ENCODE results near the gene CSMD2.

Gene CSMD2

GRCh38 chr1:33849211-33849610 lies 315.8 kb downstream of the CSMD2 start:
- H3K27ac ChIP-seq, result no peak overlapping the region
- TF ChIP-seq CTCF (IDR thresholded peaks at IDR 0.05), result no peak
- no peak for DNase-seq (ENCODE audit: low spot score)

GRCh38 chr1:33848205-33848937 lies 316.7 kb downstream of the CSMD2 start:
- no peak for TF ChIP-seq CTCF (IDR thresholded peaks at IDR 0.05)
- DNase-seq (ENCODE audit: low spot score), result no peak
- Histone ChIP-seq H3K4me3 (no peak overlapping the region), H3K27ac (no peak overlapping the region)

More at GRCh38 chr1:33849211-33849610, 315.8 kb downstream of the CSMD2 start:
- H3K4me3 ChIP-seq, result no peak overlapping the region

GRCh38 chr1:33846861-33847260 lies 318.2 kb downstream of the CSMD2 start:
- DNase-seq (ENCODE audit: low spot score), result no peak
- Histone ChIP-seq H3K4me3 (no peak overlapping the region), H3K27ac (no peak overlapping the region)
- no peak for TF ChIP-seq CTCF (IDR thresholded peaks at IDR 0.05)

- H3K4me3 ChIP-seq, result no peak overlapping the region
- no peak overlapping the region for H3K27ac ChIP-seq
- no peak for DNase-seq (ENCODE audit: low spot score)
- TF ChIP-seq CTCF (IDR thresholded peaks at IDR 0.05), result no peak
Measured at GRCh38 chr1:33844166-33844565, 320.9 kb downstream of the CSMD2 start.

GRCh38 chr1:33842348-33842747 lies 322.7 kb downstream of the CSMD2 start:
- Histone ChIP-seq H3K27ac (no peak overlapping the region), H3K4me3 (no peak overlapping the region)
- DNase-seq (ENCODE audit: low spot score), result no peak
- TF ChIP-seq CTCF (IDR thresholded peaks at IDR 0.05), result no peak

GRCh38 chr1:33841494-33841893 lies 323.5 kb downstream of the CSMD2 start:
- no peak for TF ChIP-seq CTCF (IDR thresholded peaks at IDR 0.05)
- Histone ChIP-seq H3K4me3 (no peak overlapping the region), H3K27ac (no peak overlapping the region)
- no peak for DNase-seq (ENCODE audit: low spot score)

GRCh38 chr1:33837635-33838034 lies 327.4 kb downstream of the CSMD2 start:
- Histone ChIP-seq H3K27ac (no peak overlapping the region), H3K4me3 (no peak overlapping the region)
- no peak for TF ChIP-seq CTCF (IDR thresholded peaks at IDR 0.05)
- no peak for DNase-seq (ENCODE audit: low spot score)

All from coronary artery (tissue), 2 donors.